Transverse colon (tissue), 3 donors: Measurements from ENCODE around the gene RALGPS1.

Experiments
- CTCF ChIP-seq, 5 experiments: fragments of 200-600 bp in 3 of 5; fragments of 450-650 bp in 2 of 5; sonication (generic) in 3 of 5; IDR thresholded peaks; 1 replicate in 2 of 5; 2 replicates in 3 of 5; pipeline ENCODE4 v1.5.1; 2016 to 2017; ENCODE audit warnings: antibody characterized with exemption in 5 of 5, inconsistent platforms in 3 of 5, mild to moderate bottlenecking in 2 of 5, moderate library complexity in 1 of 5
- EP300 ChIP-seq: sonication (generic); formaldehyde crosslinking; IDR thresholded peaks from one replicate; pipeline ENCODE4 v1.6.1; 2017; ENCODE audit warnings: antibody characterized with exemption, low read depth
- POLR2A ChIP-seq: fragments of 450-650 bp; IDR thresholded peaks from one replicate; pipeline ENCODE4 v1.6.1; 2016; ENCODE audit warnings: antibody characterized with exemption, mild to moderate bottlenecking, moderate library complexity

GRCh38 chr9:127126971-127127370 lies 212.4 kb downstream of the RALGPS1 start:
- TF ChIP-seq EP300 (no peak), CTCF (IDR thresholded peaks at IDR 0.05) (no peak), POLR2A (no peak)
